ENCODE results near the gene AKR1B1.

DNA sequence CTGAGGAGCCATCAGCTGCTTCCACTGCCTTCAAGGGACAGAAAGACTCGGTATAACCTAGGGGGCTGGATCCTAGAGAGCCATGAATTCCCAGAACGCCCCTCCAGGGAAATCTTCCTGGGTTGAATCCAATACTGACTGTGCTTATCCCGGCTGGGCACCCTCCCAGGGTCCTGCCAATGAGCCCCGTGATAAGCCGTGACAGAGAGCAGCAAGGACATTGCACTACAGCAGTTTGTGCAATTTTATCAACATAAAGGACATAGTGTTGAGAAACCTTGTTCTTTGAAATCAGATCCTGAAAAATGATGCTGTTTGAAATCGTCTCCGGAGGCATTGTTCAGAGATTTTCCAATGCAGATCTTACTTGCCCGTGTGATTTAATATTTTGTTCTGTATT is 18.8 kb downstream of the AKR1B1 start:
- TF ChIP-seq, protein P1, sequence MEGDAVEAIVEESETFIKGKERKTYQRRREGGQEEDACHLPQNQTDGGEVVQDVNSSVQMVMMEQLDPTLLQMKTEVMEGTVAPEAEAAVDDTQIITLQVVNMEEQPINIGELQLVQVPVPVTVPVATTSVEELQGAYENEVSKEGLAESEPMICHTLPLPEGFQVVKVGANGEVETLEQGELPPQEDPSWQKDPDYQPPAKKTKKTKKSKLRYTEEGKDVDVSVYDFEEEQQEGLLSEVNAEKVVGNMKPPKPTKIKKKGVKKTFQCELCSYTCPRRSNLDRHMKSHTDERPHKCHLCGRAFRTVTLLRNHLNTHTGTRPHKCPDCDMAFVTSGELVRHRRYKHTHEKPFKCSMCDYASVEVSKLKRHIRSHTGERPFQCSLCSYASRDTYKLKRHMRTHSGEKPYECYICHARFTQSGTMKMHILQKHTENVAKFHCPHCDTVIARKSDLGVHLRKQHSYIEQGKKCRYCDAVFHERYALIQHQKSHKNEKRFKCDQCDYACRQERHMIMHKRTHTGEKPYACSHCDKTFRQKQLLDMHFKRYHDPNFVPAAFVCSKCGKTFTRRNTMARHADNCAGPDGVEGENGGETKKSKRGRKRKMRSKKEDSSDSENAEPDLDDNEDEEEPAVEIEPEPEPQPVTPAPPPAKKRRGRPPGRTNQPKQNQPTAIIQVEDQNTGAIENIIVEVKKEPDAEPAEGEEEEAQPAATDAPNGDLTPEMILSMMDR (IDR thresholded peaks at IDR 0.05) = no peak
- TF ChIP-seq POLR2A (IDR thresholded peaks at IDR 0.05) = no peak
